Fibroblast of villous mesenchyme (primary cell): ENCODE measurements around the gene ASXL2. TPM values are rescaled to one million over a fixed set of nuclear protein-coding genes. Genes with fewer than 3 reads are reported as not detected.
A peak's percentile ranks its signal among the peaks of the same experiment; 100 is the strongest.

ENCODE experiments used
- DNase-seq: peaks from one replicate; pipeline ENCODE4 v3.0.0-alpha.2; 2010; ENCODE audit warnings: low read depth
- H3K4me3 ChIP-seq: 2 replicates; pipeline ENCODE4 v1.5.1; 2011; ENCODE audit warnings: low read depth, mild to moderate bottlenecking, low read length
- total RNA-seq: library from RNA; depleted of rRNA; stranded (reverse); fragments of >200 nt; gene quantifications from 2 replicates; pipeline ENCODE4 v1.2.3, GENCODE V29; 2012
- TF ChIP-seq, protein P1 (sequence below): IDR thresholded peaks from 2 replicates; pipeline ENCODE4 v1.5.1; 2012; ENCODE audit warnings: low read depth, mild to moderate bottlenecking, low read length; ENCODE audit not compliant: insufficient read depth

Gene ASXL2
- total RNA-seq, 1 donor, result 13.8 TPM

DNA sequence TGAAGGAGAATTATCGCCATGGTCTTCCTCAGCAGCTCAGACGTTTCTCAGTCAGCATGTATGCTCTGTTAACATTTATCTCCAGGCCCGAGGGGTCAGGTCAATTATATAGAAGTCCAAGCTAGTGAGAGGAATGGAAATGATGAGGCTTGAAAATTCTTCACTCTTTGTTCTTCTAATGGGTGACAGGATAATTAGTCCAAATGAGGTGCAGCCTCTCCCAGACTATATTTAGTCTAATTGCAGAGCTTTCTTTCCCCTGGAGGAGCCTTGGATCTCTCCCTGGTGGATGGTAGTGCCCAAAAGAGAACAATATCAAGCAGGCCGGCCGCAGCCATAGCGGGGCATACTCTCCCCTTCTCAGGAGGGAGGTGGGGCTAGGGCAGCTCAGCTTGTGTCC is 153.5 kb downstream of the ASXL2 start:
- no peak for DNase-seq
- H3K4me3 ChIP-seq, result no peak overlapping the region
- TF ChIP-seq, protein P1, sequence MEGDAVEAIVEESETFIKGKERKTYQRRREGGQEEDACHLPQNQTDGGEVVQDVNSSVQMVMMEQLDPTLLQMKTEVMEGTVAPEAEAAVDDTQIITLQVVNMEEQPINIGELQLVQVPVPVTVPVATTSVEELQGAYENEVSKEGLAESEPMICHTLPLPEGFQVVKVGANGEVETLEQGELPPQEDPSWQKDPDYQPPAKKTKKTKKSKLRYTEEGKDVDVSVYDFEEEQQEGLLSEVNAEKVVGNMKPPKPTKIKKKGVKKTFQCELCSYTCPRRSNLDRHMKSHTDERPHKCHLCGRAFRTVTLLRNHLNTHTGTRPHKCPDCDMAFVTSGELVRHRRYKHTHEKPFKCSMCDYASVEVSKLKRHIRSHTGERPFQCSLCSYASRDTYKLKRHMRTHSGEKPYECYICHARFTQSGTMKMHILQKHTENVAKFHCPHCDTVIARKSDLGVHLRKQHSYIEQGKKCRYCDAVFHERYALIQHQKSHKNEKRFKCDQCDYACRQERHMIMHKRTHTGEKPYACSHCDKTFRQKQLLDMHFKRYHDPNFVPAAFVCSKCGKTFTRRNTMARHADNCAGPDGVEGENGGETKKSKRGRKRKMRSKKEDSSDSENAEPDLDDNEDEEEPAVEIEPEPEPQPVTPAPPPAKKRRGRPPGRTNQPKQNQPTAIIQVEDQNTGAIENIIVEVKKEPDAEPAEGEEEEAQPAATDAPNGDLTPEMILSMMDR, result no peak

DNA sequence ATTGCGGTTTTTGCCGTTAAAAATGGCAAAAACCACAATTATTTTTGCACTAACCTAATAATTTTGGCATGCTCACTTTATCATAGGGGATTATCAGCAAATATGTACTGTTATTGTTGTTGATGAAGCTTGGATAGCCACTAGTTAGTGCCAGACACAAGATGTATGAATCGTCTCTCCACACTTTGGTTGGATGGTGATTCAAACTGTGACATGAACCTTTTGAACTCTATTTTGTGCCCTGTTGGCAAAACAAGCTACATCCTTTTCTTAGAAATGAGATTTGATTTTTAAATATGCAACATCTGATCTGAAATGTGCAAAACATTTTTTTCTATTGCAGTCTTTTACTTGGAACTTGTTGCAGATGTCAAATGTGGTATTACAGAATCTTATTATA is 156.1 kb downstream of the ASXL2 start:
- TF ChIP-seq, protein P1, result no peak
- H3K4me3 ChIP-seq, result no peak overlapping the region

DNA sequence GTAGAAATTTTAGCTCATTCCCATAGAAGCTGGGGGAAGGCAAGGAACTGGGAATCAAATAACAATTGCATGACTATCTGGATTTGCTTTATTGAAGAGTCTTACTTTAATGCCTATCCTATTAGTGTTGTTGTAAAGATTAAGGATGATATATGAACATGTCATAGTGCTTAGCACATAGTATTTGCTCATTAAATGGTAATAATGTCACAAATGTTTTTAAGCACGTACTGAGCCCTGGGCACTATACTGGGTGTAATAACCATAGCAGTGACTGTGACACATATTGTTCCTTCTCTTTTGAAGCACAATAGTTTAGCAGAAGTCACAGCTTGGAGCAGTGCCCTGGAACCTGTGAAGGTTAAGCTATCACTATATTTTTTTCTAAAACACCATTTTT is 157.7 kb downstream of the ASXL2 start:
- TF ChIP-seq, protein P1, result no peak
- H3K4me3 ChIP-seq, result no peak overlapping the region
- no peak for DNase-seq

More for the DNA sequence above, 156.1 kb downstream of the ASXL2 start:
- DNase-seq, result no peak

DNA sequence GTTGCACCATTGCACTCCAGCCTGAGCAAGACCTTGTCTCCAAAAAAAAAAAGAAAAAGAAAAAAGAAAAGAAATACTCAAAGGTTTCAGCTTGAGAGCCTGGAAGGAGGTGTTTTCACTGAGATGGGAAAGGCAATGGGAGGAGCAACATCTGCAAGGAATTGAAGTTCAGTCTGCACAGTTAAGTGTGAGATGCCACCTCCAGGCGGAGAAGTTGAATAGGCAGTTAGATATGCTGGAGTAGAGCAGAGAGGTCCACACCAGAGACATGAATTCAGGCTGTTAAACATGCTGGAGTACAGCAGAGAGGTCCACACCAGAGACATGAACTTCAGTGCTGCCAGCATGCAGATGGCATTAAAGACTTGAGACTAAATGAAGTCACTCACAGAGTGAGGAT is 163.5 kb downstream of the ASXL2 start:
- no peak overlapping the region for H3K4me3 ChIP-seq
- DNase-seq, result peak; percentile 8
- TF ChIP-seq, protein P1, result no peak

DNA sequence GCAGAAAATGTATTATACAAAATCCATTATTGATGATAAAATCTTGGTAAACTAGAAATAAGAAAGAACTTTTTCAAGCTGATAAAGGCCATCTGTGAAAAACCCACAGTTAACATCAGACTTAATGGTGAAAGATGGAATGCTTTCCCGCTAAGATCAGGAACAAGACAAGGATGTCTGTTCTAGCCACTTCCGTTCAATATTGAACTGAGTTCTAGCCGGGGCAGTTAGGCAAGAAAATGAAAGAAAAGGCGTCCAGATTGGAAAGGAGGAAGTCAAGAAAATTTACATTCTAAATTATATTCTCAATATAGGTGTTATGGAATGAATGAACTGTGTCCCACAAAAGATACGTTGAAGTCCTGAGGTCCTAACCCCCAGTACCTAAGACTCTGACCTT is 165.8 kb downstream of the ASXL2 start:
- TF ChIP-seq, protein P1, result no peak
- no peak overlapping the region for H3K4me3 ChIP-seq
- no peak for DNase-seq

DNA sequence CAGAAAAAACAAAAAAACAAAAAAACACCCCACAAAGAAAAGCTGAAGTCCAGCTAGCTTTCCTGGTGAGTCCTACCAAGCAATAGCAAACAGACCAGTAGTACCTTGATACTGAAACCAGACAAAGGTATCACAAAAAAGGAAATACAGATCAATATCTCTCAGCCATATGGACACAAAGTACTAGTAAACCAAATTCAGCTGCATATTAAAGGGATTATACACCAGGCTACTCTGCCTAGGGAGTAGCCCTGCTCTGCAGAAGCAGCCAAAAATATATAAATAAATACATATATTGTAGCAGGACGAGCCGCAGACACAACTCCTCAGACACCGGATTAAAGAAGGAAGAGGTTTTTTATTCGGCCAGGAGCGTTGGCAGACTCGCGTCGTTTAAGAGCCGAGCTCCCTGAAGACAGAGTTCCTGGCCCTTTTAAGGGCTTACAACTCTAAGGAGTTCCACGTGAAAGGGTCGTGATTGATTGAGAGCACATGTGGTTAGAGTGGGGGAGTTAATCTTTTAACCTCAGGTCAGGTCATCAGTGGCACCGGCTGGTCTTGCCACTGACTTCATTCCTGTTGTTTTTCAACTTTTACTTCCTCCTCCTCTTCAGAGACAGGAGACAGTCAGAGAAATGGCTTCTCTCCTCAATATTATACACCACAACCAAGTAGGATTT is 166.5 kb downstream of the ASXL2 start:
- TF ChIP-seq, protein P1, result no peak
- no peak overlapping the region for H3K4me3 ChIP-seq
- DNase-seq, result no peak

DNA sequence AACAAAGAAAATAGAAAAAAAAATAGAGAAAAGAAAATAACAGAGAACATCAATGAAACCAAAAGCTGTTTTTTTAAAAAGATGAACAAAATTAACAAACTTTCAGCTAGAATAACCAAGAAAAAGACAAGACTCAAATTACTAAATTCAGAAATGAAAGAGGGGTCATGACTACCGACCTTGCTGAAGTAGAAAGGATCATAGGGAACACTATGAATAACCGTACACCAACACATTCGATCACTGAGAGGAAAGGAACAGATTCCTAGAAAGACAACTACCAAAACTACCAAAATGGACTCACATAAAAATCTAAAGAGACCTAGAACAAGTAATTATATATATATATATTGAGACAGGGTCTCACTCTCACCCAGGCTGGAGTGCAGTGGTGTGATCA is 167.5 kb downstream of the ASXL2 start:
- DNase-seq, result no peak
- H3K4me3 ChIP-seq, result no peak overlapping the region
- TF ChIP-seq, protein P1, result no peak
